Astrocyte of the hippocampus (primary cell): ENCODE data around the gene GLIS1.

Source experiments
- DNase-seq: peaks from one replicate; pipeline ENCODE4 v3.0.0; 2011; ENCODE audit warnings: low read depth, low spot score

The GLIS1 gene

DNA sequence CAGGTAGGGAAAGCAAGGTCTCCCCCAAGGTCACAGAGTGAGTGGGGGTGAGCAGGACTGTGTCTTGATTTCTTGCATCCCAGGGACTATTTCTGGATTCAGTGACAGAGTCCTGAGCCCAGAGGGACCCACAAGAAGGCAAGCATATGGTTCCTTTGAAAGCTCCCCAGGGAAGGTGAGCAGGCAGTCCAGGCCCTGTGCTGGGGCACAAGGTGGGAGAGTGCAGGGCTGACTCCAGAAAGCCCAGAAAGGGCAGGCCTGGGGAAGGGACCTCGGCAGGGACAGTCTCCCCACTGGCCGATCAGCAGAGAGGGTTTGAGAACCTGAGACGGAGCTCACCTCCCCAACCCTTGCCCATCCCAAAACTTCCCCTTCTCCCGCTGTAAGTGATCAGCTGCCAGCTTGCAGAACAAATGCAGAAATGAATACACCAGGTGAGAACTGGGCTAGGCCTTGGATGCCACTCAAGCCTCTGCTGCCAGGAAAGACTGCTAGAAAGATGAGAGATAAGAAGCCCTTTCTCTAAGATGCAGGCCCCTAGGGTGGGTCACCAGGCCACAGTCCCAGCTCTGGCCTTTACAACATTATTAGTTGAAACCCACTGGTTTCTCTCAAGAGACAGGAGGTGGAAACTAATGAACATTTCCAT, 121.0 kb downstream of the GLIS1 start:
- DNase-seq = no peak

- peak; percentile 23 for DNase-seq
These were observed 121.6 kb downstream of the GLIS1 start for GRCh38 chr1:53617382-53617781.

- no peak for DNase-seq
These were observed 122.0 kb downstream of the GLIS1 start for GRCh38 chr1:53616927-53617326.

GRCh38 chr1:53616511-53616910, 122.5 kb downstream of the GLIS1 start:
- DNase-seq = no peak

DNA sequence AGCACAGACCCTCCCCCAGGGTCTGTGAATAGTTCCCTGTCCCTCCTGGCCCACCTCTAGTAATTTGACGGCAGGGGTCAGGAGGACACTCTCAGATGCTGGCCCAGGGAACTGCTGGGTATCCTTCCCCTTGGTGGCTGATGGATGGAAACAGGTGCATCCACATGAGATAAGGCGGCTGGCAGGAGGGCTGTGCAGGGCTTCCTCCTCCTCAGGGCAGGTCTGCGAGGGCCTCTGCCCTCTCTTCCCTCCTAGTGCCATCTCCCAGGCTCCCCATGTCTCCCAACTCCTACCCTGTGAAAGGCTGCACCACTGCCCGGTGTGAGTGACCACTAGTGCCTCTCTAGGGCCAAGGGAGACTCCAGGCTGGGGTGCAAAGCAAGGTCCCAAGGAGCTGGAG, 123.9 kb downstream of the GLIS1 start:
- no peak for DNase-seq

DNA sequence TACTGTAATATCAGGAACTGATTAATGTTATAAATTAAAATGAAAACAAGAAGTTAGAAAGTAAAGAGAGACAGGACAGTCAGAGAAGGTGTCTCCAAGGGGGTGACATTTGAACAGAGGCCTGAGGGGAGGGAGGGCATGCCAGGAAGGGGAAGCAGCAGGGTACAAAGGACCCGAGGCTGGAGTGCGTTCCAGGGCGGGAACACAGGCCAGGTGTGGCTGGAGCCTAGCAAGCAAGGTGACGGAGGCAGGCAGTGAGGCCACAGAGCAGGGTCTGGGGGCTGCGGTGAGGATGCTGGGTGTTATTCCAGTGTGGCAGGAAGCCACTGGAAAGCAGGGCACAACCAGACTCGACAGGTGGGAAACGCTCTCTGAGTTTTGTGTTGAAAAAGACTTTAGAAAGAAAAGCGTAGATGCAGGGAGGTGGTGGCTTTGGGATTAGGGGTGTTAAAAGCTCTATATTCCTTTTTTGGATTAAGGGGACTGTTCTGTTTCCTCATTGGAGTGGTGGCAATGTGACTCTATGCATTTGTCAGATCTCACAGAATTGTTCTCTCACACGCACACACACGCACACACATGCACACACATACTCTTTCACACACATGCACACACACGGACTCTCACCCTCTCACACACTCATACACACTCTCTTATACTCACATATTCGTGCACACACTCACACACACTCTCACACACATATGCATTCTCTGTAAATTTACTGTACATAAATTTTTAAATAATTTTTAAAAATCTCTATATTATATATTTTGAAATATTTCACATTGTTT, 124.5 kb downstream of the GLIS1 start:
- no peak for DNase-seq

DNA sequence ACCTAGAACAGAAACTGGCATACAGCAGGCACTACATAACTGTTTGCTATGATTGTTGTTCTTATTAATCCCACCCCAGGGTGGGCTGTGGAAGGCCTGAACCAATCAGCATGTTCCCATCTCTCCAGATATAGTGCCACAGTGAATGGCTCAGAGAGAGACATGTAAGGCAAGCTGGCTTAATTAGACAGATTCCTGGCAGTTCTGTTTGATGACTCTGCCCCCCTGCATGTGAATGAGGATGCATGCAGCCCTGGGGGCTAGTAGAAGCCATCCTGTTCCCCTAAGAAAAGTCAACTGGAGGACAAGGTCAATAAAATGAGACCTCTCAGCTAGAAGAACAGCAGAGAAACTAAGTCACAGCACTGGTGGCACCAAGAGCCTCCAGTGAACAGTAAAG, 130.3 kb downstream of the GLIS1 start:
- no peak for DNase-seq

DNA sequence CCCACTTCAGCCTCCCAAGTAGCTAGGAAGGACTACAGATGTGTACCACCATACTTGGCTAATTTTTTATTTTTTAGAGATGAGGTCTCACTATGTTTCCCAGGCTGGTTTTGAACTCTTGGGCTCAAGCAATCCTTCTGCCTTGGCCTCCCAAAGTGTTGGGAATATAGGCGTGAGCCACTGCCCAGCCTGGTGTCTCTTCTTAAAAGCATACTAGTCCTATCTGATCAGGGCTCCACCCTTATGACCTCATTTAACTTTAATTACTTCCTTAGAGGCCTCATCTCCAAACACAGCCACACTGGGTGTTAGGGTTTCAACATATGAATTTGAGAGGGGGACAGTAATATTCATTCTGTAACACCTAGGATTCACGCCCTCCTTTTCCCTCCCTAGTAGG, 130.9 kb downstream of the GLIS1 start:
- DNase-seq = no peak

GRCh38 chr1:53606651-53607051, 132.3 kb downstream of the GLIS1 start:
- no peak for DNase-seq

DNA sequence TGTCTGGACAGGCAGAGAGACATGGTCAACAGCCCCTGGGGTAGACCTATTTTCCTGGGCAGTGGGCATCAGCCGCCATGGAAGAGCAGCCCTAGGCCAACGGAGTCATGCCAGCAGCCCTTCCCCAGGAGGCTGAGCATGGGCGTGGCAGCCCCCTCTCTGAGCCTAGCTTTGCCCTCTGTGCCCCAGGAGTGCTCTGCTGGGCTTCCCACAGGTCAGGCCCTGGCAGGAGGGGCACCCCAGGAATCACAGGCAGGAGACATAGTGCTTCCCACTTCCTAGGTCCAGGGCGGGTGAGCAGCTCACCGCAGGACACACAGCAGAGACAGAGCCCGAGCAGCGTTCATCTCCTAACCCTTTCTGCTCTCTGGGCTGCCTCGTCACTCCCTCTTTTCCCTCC, 132.8 kb downstream of the GLIS1 start:
- DNase-seq = no peak

DNA sequence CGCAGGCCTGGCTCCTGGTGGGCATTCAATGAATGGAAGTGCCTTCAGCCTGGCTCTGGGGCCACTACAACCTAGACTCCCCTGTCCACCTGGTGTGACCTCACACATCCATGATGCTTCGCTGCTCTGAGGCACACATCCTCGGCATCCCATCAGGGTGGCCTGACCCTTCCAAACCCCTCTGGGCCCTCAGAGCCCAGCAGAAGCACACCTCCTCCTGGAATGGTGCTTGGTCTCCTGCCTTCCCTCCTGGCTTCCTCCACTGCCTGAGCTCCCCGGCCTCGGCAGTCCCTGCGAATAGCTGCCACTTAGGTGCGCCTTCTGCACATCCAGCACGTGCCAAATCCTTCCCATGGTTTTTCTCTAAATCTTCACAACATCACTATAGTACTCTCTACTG, 133.8 kb downstream of the GLIS1 start:
- no peak for DNase-seq

DNA sequence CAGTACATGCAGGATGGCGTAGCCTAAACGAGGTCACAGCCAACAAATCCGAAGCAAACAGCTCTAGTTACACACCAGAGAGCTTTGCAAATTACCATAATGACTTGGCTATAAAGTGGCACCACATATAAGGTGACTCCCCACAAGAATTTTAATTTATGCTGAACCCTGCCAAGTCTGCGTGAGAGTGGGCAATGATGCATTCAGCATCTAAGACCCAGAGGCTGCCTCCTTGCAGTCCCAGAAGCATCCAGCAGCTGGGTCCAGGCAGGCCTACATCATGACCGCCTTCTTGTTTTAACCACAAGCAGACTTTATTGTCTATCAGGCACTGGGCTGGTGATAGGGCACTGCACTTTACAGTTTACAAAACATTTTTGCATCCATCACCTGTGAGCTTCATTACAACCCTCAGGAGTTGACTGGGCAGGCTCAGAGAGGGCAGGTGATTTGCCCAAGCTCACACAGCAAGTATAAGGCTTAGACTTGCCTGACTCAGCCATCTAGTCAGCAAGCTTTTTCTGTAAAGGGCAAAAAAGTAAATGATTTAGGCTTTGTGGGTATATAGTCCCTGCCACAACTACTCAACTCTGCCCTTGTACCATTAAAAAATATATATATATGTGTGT, 134.6 kb downstream of the GLIS1 start:
- DNase-seq = peak; percentile 92

DNA sequence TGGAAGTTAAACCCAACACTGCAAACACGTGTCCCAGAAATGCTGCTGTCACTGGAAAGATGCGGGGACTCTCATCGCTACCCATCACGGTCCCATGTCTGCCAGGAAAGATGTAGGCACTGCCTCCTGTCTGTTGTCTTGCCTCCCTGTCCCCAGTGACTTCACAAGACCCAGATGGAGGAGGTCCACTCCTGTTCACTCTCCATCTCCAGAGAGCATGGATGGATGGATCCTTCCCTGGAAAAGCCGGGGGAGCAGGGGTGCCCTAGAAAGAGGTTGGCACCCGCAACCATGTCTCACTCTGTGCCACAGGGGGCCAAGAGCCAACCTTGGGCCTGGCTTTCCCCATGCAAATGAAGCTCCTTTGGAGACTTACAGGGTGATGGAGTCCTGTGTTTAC, 135.5 kb downstream of the GLIS1 start:
- DNase-seq = no peak

DNA sequence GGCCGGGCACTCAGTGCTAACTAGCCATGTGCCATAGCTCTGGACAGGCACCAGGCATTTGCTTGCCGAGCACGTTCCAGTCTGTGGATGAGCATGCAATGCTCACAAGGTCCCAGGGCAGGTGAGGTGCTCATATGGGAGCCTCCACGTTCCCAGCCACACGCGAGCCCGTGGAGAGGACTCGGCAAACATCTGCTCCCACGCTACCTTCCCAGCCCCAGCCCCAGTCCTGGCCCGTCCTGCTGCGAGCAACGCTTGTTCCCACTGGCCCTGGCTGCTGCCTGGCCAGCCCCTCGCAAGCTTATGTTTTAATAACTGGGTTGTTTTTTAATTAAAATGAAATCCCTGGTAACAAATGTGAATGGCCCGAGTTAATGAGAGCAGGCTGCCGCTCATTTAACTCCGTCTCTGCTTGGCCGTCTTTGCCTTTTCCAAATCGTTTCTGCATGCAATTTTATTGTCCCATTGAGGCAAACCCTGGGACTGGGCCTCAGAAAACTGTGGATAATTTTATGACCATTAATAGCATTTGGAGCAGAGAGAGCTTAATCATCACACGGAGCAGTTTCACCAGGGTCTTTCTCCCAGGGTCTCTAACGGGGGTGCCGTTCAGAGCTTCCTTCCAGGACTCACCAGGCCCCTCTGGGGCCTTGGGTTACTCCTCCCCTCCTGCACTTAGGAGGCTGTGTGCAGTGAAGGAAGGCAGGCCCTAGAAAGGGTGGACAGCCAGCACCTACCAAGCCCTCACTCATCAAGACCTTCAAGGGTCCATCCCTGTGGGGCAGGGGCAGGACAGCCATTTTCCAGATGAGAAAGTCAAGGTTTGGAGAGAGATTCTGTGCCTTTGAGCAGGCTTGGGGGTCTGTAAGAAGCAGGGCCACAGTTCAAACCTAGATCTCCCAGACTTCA, 136.8 kb downstream of the GLIS1 start:
- no peak for DNase-seq

DNA sequence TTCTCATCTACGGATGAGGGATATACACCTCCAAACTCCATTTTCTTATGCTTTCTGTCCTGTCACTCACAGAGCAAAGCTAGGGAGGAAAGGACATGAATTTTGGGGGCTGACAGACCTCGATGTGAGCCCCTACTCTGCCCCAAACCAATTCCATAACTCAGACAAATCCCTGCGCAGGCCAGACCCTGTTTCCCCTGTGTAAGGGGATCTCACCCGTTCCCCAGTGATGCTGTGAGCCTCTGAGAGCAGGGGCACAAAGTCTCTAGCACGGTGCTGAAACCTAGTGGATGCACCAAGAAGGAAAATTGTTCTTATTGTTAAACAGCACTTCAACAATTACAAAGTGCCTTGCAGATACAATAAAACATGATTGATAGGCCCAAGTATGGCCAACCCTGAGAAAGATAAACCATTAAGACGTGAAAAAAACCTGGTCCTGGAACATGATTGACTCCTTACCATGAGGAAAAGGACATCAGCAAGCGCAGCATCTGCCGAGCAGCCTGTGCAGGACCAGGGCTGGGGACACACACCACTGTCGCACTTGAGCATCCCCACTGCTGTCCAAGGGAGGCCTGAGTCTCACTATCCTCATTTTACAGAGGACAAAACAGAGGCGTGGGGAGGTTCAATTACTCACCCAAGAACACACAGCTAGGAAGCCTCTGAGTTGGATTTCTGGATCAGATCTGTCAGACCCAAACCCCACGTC, 137.8 kb downstream of the GLIS1 start:
- no peak for DNase-seq

DNA sequence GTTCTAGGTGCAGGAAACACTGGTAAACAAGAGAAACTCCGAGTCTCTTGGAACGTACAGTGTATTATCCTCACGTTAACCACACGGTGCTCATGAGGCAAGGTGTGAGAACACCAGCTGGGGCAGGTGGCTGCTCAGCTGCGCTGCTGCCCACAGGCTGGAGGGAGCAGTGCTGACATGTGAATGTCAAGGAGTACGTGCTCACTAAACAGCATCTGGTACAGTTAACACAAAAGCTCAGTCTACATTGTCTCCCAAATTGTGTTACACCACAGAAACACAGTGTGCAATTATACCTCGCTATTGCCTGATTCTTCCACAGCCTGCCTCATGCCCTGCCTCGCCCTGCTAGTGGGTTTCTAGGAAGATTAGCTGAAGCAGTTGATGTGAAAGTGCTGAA, 138.4 kb downstream of the GLIS1 start:
- DNase-seq = no peak

DNA sequence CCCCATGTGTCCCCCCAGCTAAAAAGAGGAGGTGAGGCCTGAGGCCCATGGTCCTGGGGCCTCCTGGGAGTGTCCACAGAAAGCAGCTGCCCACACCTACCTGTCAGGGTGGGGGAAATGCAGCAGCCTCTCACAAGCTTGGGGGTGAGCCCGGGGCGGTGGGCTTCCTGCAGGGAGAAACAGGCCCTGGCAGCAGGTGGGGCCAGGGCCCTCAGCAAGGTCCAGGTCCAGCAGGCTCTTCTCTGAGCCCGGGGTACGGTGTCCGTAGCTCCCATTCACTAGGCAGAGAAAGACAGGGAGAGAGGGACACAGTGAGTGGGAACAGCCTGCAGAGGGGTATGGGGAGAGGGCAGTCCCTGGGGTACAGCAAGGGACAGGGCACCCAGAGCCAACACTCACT, 139.0 kb downstream of the GLIS1 start:
- DNase-seq = no peak

DNA sequence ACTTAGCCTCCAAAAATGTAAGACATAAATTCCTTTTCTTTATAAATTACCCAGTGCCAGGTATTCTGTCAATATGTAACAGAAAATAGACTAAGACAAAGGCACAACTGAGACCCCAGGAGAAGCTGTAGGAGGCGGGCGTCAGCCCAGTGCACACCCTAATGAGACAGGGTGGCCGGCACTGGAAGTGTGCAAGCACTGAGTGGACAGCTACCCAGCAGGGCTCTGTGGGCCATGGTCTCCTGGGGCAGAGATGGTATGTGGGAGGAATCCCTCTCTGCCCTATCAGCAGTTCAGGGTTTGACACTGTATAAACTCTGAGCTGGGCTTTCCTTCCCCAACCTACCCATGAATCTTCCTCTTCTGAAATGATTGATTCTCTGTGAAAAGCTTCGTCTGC, 139.5 kb downstream of the GLIS1 start:
- no peak for DNase-seq

DNA sequence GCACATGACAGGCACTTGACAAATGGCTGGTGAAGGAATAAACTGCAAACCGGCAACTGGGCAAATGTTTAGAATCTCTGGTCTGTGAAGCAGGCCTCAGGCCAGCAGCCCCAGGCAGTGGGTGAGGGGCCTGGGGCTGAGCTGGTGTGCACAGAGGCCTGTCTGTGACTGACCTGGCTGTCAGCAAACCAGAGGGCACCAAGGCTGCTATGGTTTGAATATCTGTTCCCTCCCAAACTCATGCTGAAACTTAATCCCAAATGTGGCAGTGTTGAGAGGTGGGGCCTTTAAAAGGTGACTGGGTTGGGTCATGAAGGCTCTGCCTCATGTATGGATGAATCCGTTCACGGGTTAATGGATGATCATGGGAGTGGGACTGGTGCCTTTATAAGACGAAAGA, 140.0 kb downstream of the GLIS1 start:
- no peak for DNase-seq

DNA sequence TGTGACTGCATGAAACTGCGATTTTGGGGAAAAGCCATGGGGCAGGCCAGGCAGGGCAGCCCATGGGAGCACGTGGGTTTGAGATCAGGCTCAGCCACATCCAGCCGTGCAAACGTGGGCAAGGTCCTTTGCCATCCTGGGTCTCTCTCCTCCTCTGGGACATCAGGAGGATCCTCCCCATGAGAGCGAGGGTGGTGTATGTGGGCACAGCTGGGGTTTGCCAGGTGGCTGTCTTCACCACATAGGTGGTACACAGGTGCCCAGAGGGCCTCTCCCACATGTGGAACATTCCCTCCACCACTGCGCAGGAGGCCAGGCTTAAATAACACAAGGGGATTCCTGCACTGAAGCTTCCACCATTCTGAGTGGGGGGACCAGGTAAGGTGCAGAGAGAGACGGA, 143.1 kb downstream of the GLIS1 start:
- DNase-seq = no peak
